AG08396 (cell line): ENCODE measurements around the gene KPNA1.
A peak's percentile ranks its signal among the peaks of the same experiment; 100 is the strongest.

Source experiments
- DNase-seq: peaks from one replicate; pipeline ENCODE4 v3.0.0; 2012; ENCODE audit warnings: low spot score, mixed read lengths

The KPNA1 gene

DNA sequence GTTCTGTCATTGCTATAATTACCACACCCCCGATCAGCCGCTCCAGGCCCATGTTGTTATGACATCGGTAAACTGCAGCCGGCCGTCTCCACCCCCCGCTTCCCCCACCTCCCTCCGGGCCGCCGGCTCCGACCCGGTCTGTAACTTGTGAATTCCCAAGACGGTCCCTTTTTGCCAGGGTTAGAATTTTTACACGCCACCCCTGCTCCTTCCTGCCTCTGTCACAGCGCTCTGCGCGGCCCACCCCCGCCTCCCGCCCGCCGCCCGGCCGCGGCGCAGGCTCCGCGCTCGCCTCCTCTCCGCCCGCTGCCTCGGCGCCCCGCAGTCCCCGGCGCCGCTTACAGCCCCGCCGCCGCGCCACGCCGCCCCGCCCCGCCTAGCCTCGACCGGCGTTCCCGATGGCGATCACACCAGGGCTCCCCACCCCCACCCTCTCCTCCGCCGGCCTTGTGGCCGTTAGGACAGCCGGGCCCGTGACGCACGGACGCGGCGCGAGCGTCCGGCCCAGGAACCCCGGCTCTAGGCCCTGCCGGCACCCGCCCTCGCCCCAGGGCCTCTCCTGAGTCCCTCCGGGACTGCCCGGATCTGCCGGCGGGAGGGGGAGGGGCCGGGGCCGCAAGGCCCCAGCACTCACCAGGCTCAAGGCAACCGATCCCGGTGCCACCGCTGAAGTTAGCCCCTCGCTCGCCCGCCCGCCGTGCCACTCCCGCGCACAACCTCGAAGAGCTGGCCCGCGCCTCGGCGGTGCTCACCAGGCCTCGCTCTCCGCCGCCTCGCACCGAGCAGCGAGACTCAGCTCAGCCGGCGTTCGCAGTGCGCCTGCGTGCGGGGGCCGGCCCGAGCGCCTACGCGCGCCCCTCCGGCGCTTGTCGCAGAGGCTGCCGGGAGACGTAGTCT, at the start of gene KPNA1:
Gene KPNA1, minus strand, starts transcription at position 817 of the 897 bp plus-strand sequence. CDS start 18,374 bp downstream, outside the sequence.
- peak; percentile 98 for DNase-seq

DNA sequence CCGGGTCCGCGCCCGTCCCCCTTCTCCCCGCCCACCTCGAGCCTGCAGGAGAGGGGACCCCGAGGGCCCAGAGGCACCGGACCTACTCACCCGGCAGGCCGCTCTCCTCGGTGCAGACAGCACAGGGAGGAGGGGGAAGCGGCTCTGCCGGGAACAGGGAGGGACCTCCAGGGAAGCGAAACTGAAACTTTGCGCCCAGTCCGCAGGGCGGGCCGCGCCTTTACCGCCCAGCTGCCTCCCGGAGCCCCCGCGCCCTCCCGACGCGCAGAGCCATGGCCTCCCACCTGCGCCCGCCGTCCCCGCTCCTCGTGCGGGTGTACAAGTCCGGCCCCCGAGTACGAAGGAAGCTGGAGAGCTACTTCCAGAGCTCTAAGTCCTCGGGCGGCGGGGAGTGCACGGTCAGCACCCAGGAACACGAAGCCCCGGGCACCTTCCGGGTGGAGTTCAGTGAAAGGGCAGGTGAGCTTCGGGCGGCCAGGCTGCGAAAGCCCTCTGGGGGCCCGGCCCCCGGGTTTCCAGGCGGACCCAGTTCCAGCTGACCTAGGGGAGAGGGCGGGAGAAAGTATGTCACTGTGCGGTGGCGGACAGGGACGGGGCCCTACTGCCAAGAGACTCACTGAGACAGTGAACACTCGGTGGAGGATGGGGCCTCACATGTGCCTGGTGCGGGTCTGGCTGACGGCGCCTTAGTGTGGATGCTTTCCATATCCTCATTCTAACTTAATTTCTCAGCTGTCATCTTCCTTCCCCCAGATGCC, 49.6 kb upstream of the KPNA1 start, which contains the start of the genes DTX3L and PARP9:
Gene DTX3L, plus strand, starts transcription at position 184 of the 758 bp plus-strand sequence. Its CDS starts 89 bp downstream, at position 273.
Gene PARP9, minus strand, starts transcription at position 146 of the 758 bp plus-strand sequence. CDS start 4,680 bp downstream, outside the sequence.
- peak; percentile 94 for DNase-seq

DNA sequence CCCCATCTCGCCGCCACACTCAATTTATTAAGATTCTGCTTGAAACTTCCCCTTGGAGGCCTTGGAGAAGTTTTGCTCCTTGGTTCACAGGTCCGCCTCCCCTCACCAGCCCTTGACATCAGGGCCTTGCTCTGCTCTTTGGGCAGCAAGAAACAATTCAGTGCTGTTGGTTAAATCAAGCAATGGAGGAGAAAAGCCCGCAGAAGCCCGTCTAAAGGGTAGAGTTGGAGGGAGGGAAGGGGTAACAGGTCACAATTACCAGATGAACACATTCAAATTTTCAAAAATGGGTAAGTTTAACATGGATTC, 48.9 kb upstream of the KPNA1 start:
- DNase-seq: no peak

DNA sequence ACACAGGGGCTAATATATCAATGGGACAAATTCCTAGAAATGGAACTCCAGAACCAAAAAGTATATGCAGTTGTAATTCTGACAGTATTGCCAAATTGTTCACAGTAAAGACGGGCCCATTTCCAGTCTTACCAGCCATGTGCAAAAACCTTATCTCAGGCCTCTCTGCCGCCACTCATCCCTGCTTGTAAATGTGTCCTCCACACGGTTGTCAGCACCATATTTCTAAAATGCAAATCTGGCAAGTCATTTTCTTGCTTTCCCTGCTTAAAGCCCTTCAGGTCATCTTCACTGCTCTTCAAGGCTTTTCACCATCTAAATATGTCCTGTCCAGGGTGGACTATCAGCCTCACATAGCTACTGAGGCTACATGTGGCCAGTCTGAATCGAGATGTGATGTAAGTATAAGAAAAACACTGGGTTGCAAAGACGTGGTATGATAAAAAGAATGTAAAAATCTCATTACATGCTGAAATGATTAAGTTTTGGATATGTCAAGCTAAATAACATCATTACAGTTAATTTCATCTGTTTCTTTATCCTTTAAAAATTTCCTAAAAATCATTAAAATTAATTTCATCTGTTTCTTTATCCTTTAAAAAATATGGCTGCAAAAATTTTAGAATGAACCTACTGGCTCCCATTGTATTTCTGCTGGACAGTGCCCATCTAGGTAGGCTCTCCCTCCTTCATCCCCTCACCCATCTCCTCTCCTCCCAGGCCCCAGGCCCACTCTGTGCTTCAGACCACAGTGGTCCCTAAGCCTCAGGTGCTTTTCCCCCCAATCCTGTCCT, 48.4 kb upstream of the KPNA1 start:
- no peak for DNase-seq

DNA sequence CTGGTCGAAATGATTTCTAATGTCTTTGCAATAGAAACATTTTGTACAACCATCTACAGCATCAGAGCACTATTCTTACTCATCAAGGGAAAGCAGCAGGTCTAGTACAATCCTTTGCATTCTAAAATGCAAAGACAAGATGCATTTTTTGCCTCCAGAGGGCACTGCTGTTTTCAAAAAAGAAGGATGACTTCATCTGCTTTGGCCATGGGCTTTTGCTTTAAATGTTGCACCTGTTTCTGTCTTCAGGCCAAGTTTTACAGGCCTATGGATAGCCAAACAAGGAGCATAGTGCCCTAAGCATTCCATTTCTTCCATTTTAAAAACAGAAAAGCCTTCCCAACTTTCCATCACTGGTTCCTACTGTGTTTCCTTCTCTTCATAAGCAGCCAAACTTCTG, 45.9 kb upstream of the KPNA1 start:
- DNase-seq: peak; percentile 53

DNA sequence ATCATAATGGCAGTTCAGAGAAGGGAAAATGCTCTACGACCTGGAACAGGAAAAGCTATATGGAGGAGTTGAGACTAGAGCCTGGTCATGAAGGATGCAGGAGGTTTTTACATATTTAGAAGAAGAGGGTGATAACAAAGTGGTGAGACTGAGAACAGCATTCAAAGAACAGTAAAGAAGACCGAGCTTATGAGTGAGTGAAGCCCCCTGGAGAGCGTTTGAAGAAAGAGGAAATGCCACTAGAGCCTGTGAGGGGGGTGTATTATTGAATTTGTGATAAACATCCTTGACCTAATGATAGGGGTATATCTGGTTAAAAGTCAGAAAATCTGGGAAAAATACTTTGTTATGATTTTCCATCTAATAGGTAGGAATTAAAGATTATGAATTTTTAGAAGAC, 45.2 kb upstream of the KPNA1 start:
- no peak for DNase-seq

DNA sequence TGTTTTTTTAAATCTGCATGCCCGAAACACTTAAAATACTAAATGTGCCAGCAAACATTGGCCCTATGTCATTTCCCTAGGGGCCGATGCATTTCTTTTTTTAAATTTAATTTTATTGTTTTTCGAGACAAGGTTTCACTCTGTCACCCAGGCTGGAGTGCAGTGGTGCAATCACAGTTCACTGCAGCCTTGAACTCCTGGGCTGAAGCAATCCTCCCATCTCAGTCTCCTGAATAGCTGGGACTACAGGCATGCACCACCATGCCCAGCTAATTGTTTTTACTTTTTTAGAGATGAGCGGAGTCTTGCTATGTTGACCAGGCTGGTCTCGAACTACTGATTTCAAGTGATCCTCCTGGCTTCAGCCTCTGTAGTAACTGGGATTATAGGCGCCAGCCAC, 43.9 kb upstream of the KPNA1 start:
- DNase-seq: no peak

DNA sequence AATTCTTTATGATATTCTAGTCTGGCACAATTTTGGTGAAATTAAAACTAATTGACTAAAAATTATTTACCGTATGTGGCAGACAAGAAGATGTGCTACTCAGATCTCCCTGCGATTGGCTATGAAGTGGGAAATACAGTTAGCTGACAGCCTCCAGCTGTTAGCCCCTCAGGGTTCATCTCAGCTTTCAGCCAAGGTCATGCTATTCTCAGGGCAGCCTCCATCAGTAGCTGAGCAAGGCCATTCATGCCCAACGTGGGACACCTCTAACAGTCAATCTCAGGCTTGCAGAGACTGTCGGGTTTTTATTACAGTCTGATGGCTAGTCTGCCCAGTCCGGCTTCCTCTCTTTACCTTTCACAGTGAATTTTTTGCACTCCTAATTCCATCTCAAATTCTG, 42.6 kb upstream of the KPNA1 start:
- DNase-seq: no peak

DNA sequence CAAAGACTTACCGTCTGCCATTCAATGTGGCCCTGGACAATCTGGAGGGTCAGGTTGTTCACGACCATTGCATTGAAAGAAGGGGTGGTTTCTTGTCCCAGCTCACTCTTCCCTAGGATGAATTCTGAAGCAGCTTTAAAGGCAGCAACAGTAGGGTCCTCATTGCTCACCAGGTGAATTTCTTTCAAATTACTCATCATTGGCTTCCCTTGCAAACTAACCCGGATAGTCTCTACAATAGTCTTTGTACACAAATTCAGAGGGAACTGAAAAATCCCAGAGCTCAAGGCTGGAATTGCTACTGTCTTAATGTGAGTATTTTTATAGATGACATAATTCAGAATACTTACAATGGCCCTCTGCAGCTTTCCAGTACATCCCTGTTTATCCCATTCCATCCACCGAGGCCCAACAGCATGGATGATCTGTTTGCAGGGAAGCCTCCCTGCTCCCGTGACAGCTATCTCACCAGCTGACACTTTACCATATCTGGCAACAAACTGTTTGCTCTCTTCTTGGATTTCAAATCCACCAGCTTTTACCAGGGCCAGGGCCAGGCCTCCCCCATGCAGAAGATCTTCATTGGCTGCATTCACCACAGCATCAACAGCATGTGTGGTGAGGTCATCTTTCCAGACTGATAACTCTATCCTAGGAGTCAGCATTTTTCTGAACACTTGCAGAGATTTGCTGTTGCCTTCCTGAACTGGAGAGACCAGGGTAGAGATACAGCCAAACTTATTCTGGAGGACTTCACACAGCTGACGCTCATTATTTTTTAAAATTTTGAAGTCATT, 40.7 kb upstream of the KPNA1 start:
- peak; percentile 53 for DNase-seq

DNA sequence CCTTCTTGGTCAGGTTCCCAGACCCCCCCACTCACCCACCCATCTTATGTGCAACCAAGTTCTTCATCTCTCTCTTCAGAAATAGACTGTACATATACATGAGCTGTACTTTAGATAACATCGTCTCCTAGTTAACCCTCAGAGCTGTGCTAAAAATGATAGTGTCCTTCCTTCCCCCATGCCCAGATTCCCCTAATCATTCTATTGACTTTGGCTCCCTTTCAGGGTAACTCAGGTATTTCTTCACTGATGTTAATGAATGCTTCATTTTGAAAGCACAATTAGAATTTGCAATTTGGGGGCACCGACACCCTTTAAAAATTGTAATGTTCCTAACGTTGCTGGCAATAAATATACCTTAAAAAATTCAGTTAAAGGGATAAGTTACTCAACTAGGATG, 38.4 kb upstream of the KPNA1 start:
- no peak for DNase-seq

DNA sequence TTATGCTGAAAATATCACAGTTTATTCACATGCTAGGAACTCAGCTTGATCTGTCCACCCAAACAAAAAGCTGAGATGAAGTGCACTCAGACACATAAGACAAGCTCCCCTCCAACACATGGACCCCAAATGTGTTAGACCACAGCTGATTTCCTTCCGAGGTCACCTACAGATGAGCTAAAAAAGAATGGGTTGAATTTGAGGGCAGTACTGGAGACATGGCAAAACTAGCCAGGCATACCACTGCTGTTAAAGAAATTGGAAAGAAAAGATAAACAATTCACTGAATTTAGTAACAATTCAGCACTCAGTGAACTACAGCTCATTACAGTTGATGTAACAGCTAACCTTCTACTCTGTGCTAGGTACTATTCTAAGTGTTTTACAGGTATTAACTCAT, 33.9 kb upstream of the KPNA1 start:
- no peak for DNase-seq

DNA sequence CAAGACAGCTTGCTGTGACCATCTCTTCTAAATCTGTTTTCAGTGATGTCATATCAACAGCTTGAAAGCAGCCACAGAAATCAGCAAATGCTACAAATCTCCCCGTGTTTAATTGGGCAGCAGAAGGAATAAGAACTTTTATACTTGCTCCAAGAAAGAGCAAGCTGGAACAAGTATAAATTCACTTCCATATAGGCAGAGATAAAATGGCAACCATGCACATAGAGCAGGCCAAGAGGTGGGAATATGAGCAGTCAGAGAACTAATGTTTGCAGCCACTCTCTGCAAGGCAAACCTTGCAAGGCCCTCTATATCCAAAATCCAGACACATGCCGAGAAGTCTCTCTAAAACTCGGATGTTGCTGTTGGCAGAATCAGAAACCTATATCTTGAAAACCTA, 33.3 kb upstream of the KPNA1 start:
- DNase-seq: no peak

DNA sequence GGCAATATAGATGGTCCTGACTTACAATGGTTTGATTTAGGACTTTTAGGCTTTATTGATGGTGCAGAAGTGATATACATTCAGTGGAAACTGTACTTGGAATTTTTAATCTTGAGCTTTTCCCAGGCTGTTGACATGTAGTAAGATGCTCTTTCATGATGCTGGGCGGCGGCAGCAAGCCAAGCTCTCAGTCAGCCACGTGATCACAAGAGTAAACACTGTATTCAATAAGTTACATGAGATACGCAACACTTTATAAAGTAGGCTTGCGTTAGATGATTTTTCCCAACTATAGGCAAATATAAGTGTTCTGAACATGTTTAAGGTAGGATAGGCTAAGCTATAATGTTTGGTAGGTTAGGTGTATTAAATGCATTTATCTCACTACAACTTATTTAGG, 31.4 kb upstream of the KPNA1 start:
- DNase-seq: no peak

DNA sequence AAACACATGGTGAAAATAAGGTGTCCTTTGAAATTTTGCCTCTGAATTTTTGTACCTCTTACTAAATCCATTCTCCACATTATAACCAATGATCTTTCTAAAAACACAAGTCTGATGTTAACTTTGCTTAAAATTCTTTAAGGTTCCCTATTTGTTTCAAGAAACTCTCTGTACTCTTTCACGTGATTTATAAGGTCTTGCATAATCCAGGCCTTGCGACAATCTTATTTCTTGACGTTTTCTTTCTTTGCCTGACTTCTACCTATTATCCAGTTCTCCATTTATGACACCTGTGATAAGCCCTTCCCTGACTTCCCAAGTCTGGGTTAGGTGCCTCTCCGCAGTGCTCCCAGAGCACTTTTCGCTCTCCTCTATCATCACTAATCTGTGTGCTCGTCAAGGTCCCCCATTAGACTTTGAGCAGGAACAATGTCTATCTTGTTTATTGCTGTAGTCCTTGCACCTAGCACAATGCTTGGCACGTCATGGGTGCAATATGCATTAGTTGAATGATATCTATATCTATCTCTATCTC, 24.3 kb upstream of the KPNA1 start:
- DNase-seq: no peak

DNA sequence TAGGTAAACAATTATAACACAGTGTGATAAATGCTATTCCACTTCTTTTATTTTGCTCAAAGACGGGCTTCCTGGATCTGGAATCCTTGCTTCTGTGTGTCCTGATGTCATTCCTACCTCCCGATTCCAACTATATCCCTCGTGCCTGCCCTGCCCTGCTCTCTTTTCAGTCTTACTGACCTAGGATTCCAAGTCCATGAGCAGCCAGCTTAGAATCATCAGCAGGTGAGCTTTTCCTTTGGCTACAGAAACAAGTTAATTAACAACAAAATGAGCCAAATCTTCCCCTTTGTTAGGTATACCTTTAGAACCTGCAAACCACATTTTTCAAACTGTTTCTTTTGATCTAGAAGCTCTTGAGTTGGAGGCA, 21.9 kb upstream of the KPNA1 start:
- no peak for DNase-seq

DNA sequence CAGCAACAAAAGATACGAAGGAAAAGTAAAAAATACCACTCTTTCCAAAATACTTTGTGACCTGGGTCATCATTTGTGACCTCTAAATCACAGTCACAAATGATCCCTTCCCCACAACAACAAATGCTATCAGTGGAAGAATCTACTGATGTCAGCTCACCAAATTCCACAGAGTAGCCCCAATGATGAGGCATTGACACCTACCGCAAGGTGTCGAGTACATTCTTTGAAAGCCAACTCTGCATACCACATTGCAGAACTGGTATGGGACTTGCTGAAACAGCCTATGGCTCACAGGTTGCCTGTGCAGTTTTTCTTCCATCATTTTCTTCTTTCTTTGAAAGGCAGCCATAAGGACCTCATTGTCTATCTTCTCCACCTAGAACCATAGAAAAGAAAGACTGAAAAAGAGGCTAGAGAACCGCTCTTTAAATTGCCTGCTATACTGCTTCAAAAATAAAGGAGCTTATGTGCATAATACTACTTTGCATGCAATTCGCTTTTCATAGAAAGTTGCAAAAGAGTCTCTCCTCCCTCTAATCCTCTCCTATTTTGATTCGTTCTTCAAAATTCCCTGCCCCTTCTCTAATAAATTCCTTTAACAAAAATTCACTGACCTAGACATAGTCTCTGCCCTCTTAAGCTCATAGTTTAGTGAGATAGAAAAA, 21.4 kb upstream of the KPNA1 start:
- no peak for DNase-seq

DNA sequence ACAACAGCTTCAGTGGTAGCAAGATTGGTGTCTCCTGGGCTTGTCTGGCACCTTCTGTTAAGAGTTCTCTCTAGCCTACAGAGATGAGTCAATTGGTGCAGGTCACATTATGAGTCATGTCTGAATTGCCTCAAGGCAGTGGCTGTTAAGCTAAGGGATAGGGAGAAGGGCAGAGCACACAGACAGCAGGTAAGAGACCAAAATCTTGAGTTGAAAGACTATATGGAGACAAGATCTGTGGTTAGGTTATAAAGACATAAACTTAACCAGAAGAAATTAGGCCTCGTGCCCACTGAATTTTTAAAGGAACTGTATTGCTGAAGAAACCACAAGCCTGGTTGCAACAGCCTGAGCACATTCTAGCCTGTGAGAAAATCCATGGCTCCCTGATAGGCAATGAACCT, 19.2 kb upstream of the KPNA1 start:
- DNase-seq: peak; percentile 74

DNA sequence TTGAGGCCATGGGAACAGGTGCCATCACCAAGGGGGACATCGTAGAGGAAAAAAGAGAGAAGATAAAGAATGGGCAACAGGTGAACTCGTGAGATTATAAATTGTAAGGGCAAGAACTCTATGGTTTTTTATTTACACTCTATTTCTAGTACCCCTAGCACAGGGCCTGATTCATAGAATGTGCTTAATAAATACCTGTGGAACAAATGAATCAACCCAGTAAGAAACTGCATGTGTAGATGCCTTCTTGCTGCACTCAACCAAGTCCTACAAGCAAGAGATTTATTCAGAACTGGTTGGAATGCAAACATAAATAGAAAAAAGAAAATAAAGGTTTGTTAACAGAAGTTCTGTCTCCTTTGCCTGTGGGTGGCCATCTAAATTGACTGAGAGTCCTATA, 18.7 kb upstream of the KPNA1 start:
- no peak for DNase-seq

DNA sequence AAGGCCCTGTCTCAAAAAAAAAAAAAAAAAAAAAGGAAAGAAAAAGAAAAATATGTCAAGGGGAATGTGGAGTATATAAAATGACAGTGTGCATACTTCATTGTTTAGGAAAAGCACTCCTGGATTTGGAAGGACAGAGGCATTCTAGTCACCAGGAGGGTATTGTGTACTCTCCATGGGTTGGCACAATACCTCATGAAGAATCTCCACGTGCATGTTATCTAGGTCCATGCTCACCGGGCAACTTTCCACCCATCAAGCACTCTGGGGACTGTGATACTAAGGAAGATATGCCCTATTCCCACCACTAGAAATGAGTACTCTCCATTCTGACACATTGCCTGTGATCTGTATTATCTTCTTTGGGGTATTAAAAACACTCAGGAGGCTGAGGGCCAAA, 15.4 kb upstream of the KPNA1 start:
- no peak for DNase-seq

DNA sequence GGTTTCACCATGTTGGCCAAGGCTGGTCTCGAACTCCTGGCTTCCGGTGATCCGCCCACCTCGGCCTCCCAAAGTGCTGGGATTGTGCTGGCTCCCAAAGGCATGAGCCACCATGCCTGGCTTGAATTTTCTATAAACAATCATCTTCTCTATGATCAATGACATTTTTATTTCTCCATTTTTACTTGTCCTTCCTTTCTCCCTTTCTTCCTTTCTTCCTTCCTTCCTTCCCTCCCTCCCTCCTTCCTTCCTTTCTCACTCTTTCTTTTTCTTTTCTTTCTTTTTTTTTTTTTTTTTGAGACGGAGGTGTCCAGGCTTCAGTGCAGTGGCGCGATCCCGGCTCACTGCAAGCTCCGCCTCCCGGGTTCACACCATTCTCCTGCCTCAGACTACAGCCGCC, 8.6 kb upstream of the KPNA1 start:
- DNase-seq: no peak

DNA sequence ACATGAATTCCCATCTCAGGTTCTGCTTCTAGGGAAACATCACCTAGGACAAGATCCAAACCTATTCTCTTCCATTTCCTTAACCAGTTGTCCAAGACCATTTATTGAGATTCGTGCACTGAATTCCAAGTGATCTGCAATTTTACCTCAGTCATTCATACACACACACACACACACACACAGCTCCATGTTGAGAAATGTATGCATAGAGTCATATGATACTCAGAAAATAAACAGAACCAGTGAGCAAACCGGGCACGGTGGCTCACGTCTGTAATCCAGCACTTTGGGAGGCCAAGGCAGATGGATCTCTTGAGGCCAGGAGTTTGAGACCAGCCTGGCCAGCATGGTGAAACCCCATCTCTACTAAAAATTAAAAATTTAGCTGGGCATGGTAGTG, 6.1 kb upstream of the KPNA1 start:
- no peak for DNase-seq
